BE2C (cell line): ENCODE results near the gene SLC9C2.
"Not testable (repeated sequence)": the region's sequence is repeated elsewhere in the genome, so short reads cannot be mapped to it uniquely, and the experiment has no call there.

Experiments
- DNase-seq: peaks from one replicate; pipeline ENCODE4 v3.0.0-alpha.2; 2020
- H3K27me3 ChIP-seq: fragments of 250-450 bp; sonication (Bioruptor Pico); 2 replicates; pipeline ENCODE4 v1.5.1; 2020; ENCODE audit warnings: mild to moderate bottlenecking
- H3K36me3 ChIP-seq: fragments of 250-450 bp; sonication (Bioruptor Pico); 2 replicates; pipeline ENCODE4 v1.5.1; 2020; ENCODE audit warnings: mild to moderate bottlenecking
- H3K4me1 ChIP-seq: fragments of 250-450 bp; sonication (Bioruptor Pico); 2 replicates; pipeline ENCODE4 v1.5.1; 2020
- H3K4me3 ChIP-seq: 2 replicates; pipeline ENCODE4 v1.5.1; 2011; ENCODE audit warnings: low read depth, low read length
- H3K9me3 ChIP-seq: fragments of 250-450 bp; sonication (Bioruptor Pico); 2 replicates; pipeline ENCODE4 v1.5.1; 2020
- TF ChIP-seq, protein P1 (sequence below): IDR thresholded peaks from 2 replicates; pipeline ENCODE4 v1.5.1; 2012; ENCODE audit warnings: mild to moderate bottlenecking, low read depth, low read length

Gene SLC9C2

DNA sequence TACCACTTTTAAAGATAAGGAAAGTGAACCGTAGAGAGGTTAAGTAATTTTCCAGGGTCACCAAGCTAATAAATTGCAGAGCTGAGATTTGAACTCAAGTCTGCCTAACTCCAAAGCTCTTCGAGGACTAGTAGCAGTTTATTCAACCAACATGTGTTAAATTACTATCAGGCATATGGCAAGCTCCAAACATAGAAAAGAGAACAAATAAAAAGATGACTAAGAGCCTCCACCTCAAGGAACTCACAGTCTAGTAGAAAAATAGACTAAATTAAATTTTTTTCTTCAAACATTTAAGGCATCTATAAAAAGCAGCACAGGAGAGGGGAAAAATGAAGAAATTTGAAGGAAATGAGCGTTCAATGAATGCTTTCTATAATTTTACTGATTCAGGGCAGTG is 22.2 kb downstream of the SLC9C2 start:
- no peak for DNase-seq
- no peaks in the 10 kb centered on the region for H3K9me3 ChIP-seq
- H3K4me1 ChIP-seq, result no peaks in the 10 kb centered on the region
- H3K36me3 ChIP-seq, result no peaks in the 10 kb centered on the region
- TF ChIP-seq, protein P1, sequence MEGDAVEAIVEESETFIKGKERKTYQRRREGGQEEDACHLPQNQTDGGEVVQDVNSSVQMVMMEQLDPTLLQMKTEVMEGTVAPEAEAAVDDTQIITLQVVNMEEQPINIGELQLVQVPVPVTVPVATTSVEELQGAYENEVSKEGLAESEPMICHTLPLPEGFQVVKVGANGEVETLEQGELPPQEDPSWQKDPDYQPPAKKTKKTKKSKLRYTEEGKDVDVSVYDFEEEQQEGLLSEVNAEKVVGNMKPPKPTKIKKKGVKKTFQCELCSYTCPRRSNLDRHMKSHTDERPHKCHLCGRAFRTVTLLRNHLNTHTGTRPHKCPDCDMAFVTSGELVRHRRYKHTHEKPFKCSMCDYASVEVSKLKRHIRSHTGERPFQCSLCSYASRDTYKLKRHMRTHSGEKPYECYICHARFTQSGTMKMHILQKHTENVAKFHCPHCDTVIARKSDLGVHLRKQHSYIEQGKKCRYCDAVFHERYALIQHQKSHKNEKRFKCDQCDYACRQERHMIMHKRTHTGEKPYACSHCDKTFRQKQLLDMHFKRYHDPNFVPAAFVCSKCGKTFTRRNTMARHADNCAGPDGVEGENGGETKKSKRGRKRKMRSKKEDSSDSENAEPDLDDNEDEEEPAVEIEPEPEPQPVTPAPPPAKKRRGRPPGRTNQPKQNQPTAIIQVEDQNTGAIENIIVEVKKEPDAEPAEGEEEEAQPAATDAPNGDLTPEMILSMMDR, result no peak
- peaks cover 55% of the 10 kb centered on the region for H3K27me3 ChIP-seq
- no peak overlapping the region for H3K4me3 ChIP-seq

DNA sequence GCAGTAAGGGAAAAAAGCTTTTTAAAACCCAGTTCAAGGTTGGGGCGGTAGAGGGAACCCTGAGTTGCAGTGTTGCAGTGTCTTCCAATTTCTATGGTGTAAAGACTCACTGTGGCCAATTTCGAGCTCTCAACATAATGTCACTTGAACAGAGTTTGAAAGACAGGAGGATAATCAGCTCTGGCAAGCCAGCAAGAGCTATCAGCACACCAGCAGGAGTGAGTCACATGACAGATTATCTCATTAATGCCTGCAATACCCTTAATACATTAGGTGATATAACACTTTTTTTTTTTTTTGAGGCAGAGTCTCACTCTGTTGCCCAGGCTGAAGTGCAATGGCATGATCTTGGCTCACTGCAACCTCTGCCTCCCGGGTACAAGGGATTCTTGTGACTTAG is 22.8 kb downstream of the SLC9C2 start:
- TF ChIP-seq, protein P1, result no peak
- H3K36me3 ChIP-seq, result no peaks in the 10 kb centered on the region
- H3K9me3 ChIP-seq, result no peaks in the 10 kb centered on the region
- no peak overlapping the region for H3K4me3 ChIP-seq
- H3K4me1 ChIP-seq, result no peaks in the 10 kb centered on the region
- no peak for DNase-seq
- H3K27me3 ChIP-seq, result peaks cover 55% of the 10 kb centered on the region

DNA sequence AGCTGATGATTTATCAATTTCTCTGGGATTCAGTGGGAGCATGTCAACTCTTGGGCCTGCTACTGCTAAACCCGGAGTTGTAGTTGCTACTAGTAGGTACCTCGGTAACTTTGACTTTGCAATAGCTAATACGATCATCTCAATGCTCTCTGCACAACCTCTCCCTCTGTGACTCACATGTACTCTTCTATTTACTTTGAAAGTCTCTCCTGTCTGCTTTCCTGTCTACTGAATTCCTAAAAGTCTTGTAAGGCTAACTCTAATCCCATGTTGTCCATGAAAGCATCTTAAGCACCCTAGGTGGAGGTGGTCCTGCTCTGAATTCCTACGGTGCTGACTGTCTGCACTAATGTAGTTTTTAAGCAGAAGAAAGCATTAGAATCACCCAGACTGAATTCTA is 29.3 kb downstream of the SLC9C2 start:
- Histone ChIP-seq H3K9me3 (no peaks in the 10 kb centered on the region), H3K27me3 (peaks cover 25% of the 10 kb centered on the region), H3K4me3 (no peak overlapping the region), H3K36me3 (no peaks in the 10 kb centered on the region), H3K4me1 (no peaks in the 10 kb centered on the region)
- TF ChIP-seq, protein P1, result no peak
- DNase-seq, result no peak

DNA sequence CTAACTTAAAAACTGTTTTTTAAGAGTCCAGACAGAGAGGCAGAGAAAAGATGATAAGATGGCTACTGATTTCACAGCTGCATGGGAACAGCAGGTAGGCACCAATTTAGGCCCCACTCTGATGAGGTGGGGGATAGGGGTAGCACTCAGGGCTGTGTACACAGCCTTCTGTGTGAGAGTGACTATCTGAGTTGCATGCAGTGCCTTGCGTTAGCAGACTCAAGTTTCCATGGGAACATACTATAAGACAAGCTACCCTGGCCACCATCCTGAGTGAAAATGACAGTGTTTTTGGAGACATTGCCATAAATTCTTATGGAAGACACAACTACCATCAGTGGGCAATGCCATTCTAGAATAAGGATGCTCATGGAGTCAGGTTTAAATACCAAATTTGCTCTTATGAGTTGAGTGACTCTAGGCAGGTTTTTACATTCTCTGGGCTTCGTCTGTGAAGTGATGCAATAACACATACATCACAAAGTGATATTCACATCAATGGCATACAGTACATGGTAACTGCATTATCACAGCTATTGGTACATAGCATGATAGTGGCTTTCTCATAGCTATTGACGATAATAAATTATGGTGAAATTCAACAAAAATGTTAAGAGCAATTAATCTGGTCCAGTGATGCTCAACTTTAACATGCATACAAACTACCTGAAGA is 30.5 kb downstream of the SLC9C2 start:
- Histone ChIP-seq H3K36me3 (no peaks in the 10 kb centered on the region), H3K27me3 (peaks cover 13% of the 10 kb centered on the region), H3K4me1 (no peaks in the 10 kb centered on the region), H3K9me3 (no peaks in the 10 kb centered on the region), H3K4me3 (no peak overlapping the region)
- DNase-seq, result no peak
- TF ChIP-seq, protein P1, result no peak

DNA sequence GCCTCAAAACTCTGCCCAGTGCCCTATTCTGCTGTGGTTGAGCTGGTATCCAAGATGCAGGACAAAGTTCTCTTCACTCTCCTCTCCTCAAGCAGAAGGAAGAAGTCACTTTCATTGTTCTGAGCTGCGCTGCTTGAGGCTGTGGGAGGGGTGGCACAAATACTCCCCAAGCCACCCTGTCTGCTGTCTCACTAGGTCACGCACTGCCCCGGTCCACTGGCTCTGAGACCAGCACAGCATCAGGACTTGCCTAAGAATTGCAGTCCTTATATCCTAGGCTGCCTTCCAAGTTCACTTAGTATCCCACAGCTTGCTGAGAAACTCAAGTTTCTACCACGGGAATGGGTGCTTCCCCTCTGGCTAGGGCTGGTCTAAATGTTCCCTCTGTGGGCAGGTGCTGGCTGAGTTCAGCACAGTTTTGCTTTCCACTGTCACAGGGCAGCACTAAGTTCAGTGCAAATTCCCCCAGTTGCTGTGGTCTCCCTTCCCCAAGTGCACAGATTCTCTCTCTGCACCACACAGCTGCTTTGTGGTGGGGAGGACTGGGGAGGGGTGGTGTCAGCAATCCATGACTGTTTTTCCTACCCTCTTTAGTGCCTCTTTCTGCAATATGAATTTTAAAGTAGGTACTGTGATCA is 32.4 kb downstream of the SLC9C2 start:
- H3K36me3 ChIP-seq, result no peaks in the 10 kb centered on the region
- no peaks in the 10 kb centered on the region for H3K9me3 ChIP-seq
- TF ChIP-seq, protein P1, result no peak
- no peak for DNase-seq
- no peak overlapping the region for H3K4me3 ChIP-seq
- H3K4me1 ChIP-seq, result no peaks in the 10 kb centered on the region
- no peaks in the 10 kb centered on the region for H3K27me3 ChIP-seq

DNA sequence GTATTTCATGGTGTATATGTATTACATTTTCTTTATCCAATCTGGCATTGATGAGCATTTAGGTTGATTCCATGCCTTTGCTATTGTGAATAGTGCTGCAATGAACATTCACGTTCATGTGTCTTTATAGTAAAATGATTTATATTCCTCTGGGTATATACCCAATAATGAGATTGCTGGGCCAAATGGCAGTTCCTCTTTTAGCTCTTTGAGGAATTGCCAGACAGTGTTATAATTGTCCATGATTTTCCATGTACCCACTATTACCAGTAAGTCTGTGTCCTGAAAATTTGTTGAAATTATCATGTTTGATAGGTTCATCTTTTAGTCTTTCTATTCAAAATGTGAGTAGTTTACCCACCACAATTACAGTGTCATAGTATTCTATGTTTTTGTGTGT is 34.4 kb downstream of the SLC9C2 start:
- no peaks in the 10 kb centered on the region for H3K4me1 ChIP-seq
- no peaks in the 10 kb centered on the region for H3K36me3 ChIP-seq
- TF ChIP-seq, protein P1, result no peak
- DNase-seq, result no peak
- no peaks in the 10 kb centered on the region for H3K27me3 ChIP-seq
- H3K9me3 ChIP-seq, result no peaks in the 10 kb centered on the region
- no peak overlapping the region for H3K4me3 ChIP-seq

DNA sequence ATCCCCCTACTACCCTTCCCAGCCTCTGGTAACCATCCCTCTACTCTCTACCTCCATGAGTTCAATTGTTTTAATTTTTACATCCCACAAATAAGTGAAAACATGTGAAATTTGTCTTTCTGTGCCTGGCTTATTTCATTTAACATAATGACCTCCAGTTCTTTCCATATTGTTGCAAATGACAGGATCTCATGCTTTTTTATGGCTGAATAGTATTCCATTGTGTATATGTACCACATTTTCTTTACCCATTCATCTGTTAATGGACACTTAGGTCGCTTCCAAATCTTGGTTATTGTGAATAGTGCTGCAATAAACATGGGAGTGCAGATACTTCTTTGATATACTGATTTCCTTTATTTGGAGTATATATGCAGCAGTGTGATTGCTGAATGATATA is 39.0 kb downstream of the SLC9C2 start:
- H3K36me3 ChIP-seq, H3K4me3 ChIP-seq, H3K27me3 ChIP-seq, DNase-seq, H3K9me3 ChIP-seq, H3K4me1 ChIP-seq: not testable (repeated sequence)
